ENCODE measurements around the gene GPR39. TPM values are rescaled to one million over a fixed set of nuclear protein-coding genes. Genes with fewer than 3 reads are reported as not detected.

The GPR39 gene
- total RNA-seq, 2 experiments from 2014 or later = not detected

- no peak overlapping the region for H3K27ac Mint-ChIP-seq
- ChIA-PET POLR2A (no interaction called here), CTCF (no interaction called here)
- no peak for ATAC-seq
- H3K4me3 Mint-ChIP-seq = no peak overlapping the region
- no peaks in the 10 kb centered on the region for H3K9me3 Mint-ChIP-seq
- intact Hi-C loops (cut with micrococcal nuclease) = no loop called here
- no peaks in the 10 kb centered on the region for H3K36me3 Mint-ChIP-seq (ENCODE audit: low read depth)
- TF ChIP-seq CTCF (IDR thresholded peaks at IDR 0.05) = no peak
- H3K27me3 Mint-ChIP-seq = peaks cover 1% of the 10 kb centered on the region
- H3K4me1 Mint-ChIP-seq (ENCODE audit: low read depth) = no peaks in the 10 kb centered on the region
- no peak for DNase-seq
Observed at GRCh38 chr2:132484144-132484543, 67.5 kb downstream of the GPR39 start.

DNA sequence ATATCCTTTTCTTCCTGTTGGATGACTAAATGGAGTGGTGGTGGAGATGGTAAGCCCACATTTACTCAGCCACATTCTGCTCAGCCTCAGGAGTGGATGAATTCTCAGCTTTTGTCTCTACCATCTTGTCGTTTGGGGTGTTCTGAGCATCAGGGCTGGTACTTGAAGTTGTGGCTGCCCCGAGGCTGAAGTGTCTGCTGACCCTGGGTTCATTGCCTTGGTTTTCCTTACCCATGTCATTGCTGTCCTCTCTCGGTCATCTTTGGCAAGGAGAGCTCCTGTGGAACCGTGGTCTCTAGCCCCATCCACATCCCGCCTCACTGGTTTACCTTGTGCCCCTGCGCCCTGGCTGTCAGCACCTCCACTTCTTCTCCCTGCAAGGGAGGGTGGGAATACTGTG lies 71.9 kb downstream of the GPR39 start:
- Mint-ChIP-seq H3K36me3 (ENCODE audit: low read depth) (no peaks in the 10 kb centered on the region), H3K27ac (no peak overlapping the region), H3K4me3 (no peak overlapping the region), H3K9me3 (peaks cover 2% of the 10 kb centered on the region), H3K4me1 (ENCODE audit: low read depth) (no peaks in the 10 kb centered on the region), H3K27me3 (peaks cover 4% of the 10 kb centered on the region)
- ChIA-PET POLR2A (no interaction called here), CTCF (no interaction called here)
- intact Hi-C loops (cut with micrococcal nuclease) = no loop called here
- TF ChIP-seq CTCF (IDR thresholded peaks at IDR 0.05) = no peak
- ATAC-seq = no peak
- DNase-seq = no peak

GRCh38 chr2:132489150-132489549 lies 72.5 kb downstream of the GPR39 start:
- no peak for TF ChIP-seq CTCF (IDR thresholded peaks at IDR 0.05)
- Mint-ChIP-seq H3K4me1 (ENCODE audit: low read depth) (no peaks in the 10 kb centered on the region), H3K27ac (no peak overlapping the region), H3K36me3 (ENCODE audit: low read depth) (no peaks in the 10 kb centered on the region), H3K9me3 (peaks cover 2% of the 10 kb centered on the region), H3K4me3 (no peak overlapping the region), H3K27me3 (peaks cover 4% of the 10 kb centered on the region)
- ATAC-seq = no peak
- POLR2A ChIA-PET = no interaction called here
- CTCF ChIA-PET = no interaction called here
- DNase-seq = no peak
- intact Hi-C loops (cut with micrococcal nuclease) = no loop called here

DNA sequence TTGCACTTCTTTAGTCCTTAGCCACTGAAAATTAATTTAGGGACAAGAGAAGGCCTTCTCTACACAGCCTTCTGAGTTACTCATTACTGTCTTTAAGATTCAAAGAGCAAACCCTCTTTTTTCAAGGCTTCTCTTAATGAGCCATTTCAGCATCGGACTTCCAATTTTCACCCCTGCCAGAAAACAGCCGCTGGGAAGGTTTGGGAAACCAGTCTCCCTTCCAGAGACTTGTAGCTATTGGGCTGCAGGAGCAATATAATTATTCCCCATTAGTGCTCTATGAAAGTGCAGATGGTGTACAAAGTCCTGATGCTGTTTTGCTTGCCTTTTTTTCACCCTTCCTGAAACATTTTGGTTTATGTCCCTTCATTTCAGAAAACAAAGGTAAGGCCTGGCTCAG lies 79.3 kb downstream of the GPR39 start:
- H3K27ac Mint-ChIP-seq = no peak overlapping the region
- POLR2A ChIA-PET = no interaction called here
- intact Hi-C loops (cut with micrococcal nuclease) = no loop called here
- peaks cover 2% of the 10 kb centered on the region for H3K9me3 Mint-ChIP-seq
- H3K36me3 Mint-ChIP-seq (ENCODE audit: low read depth) = no peaks in the 10 kb centered on the region
- CTCF ChIA-PET = no interaction called here
- H3K4me3 Mint-ChIP-seq = no peak overlapping the region
- no peaks in the 10 kb centered on the region for H3K27me3 Mint-ChIP-seq
- no peak for TF ChIP-seq CTCF (IDR thresholded peaks at IDR 0.05)
- ATAC-seq (no peak), DNase-seq (no peak)
- H3K4me1 Mint-ChIP-seq (ENCODE audit: low read depth) = no peaks in the 10 kb centered on the region

DNA sequence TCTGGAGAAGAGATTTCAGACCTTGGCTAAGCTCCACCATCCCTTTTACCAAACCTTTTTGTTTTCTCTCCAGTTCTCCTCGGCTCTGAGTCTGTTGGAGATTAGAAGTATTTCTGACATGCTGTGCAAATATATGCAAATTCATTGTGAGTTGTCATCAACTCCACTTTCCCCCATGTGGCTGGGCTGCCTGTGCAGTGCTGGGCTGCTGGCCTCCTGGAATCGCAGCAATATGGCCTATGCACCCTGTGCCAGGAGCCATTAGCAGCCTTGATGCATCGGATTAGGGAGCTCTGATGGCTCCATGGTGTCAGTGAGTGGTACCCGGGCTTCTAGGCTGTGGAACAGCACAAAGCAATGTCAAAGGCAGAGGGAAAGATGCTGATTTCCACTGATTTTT lies 80.0 kb downstream of the GPR39 start:
- Mint-ChIP-seq H3K4me3 (no peak overlapping the region), H3K4me1 (ENCODE audit: low read depth) (no peaks in the 10 kb centered on the region), H3K36me3 (ENCODE audit: low read depth) (no peaks in the 10 kb centered on the region), H3K27me3 (no peaks in the 10 kb centered on the region), H3K9me3 (peaks cover 4% of the 10 kb centered on the region), H3K27ac (no peak overlapping the region)
- ATAC-seq = no peak
- CTCF ChIA-PET = no interaction called here
- intact Hi-C loops (cut with micrococcal nuclease) = no loop called here
- no peak for TF ChIP-seq CTCF (IDR thresholded peaks at IDR 0.05)
- POLR2A ChIA-PET = no interaction called here
- no peak for DNase-seq
